ENCODE data around the gene CELSR1.

Gene CELSR1

GRCh38 chr22:46439576-46440465 lies 97.6 kb downstream of the CELSR1 start:
- no peak for DNase-seq

GRCh38 chr22:46439111-46439510 lies 98.3 kb downstream of the CELSR1 start:
- DNase-seq = no peak

GRCh38 chr22:46437671-46438440 lies 99.6 kb downstream of the CELSR1 start:
- DNase-seq = no peak

- DNase-seq = no peak
Measured at GRCh38 chr22:46436595-46437175, 100.7 kb downstream of the CELSR1 start.

- DNase-seq = no peak
Measured at GRCh38 chr22:46433318-46433717, 104.1 kb downstream of the CELSR1 start.

GRCh38 chr22:46432164-46433068 lies 105.0 kb downstream of the CELSR1 start:
- no peak for DNase-seq

GRCh38 chr22:46430961-46431838 lies 106.2 kb downstream of the CELSR1 start:
- no peak for DNase-seq

- DNase-seq = no peak
Measured at GRCh38 chr22:46429325-46429853, 108.0 kb downstream of the CELSR1 start.

GRCh38 chr22:46428602-46429324 lies 108.7 kb downstream of the CELSR1 start:
- no peak for DNase-seq

GRCh38 chr22:46428171-46428570 lies 109.2 kb downstream of the CELSR1 start:
- DNase-seq = no peak

GRCh38 chr22:46425016-46425415 lies 112.4 kb downstream of the CELSR1 start:
- no peak for DNase-seq

- DNase-seq = no peak
Measured at GRCh38 chr22:46424496-46424895, 112.9 kb downstream of the CELSR1 start.

- DNase-seq = no peak
Measured at GRCh38 chr22:46422896-46423295, 114.5 kb downstream of the CELSR1 start.

GRCh38 chr22:46421267-46421666 lies 116.2 kb downstream of the CELSR1 start:
- no peak for DNase-seq

GRCh38 chr22:46419754-46420571 lies 117.5 kb downstream of the CELSR1 start:
- DNase-seq = no peak

GRCh38 chr22:46418827-46419226 lies 118.6 kb downstream of the CELSR1 start:
- DNase-seq = no peak

- DNase-seq = no peak
Measured at GRCh38 chr22:46417769-46418168, 119.7 kb downstream of the CELSR1 start.

- no peak for DNase-seq
Measured at GRCh38 chr22:46416891-46417580, 120.4 kb downstream of the CELSR1 start.

- DNase-seq = no peak
Measured at GRCh38 chr22:46416520-46416871, 120.9 kb downstream of the CELSR1 start.

Measured in Kasumi-1 (cell line).